K562 (cell line): Measurements from ENCODE around the gene NR3C1.

ENCODE experiments used
- ATF7 ChIP-seq: fragments of 450-650 bp; IDR thresholded peaks from 2 replicates; pipeline ENCODE4 v1.7.1; 2014; ENCODE audit warnings: mild to moderate bottlenecking, moderate library complexity
- CHD4 ChIP-seq: fragments of 200-600 bp; sonication (generic); IDR thresholded peaks from 3 replicates; pipeline ENCODE4 v1.6.1; 2012; ENCODE audit warnings: low read depth, mild to moderate bottlenecking, mixed read lengths, low read length, inconsistent platforms; ENCODE audit not compliant: insufficient read depth, insufficient replicate concordance, poor library complexity, severe bottlenecking
- HDGF ChIP-seq: fragments of 450-650 bp; IDR thresholded peaks from 2 replicates; pipeline ENCODE4 v1.6.1; 2016
- POLR2A ChIP-seq: fragments of 450-650 bp; conservative IDR thresholded peaks from 2 replicates; pipeline ENCODE4 v1.6.1; 2016
- ZBED1 ChIP-seq: IDR thresholded peaks from 2 replicates; pipeline ENCODE4 v1.6.1; 2014
- ZNF696 ChIP-seq: fragments of 250-450 bp; sonication (Bioruptor Pico); conservative IDR thresholded peaks from 2 replicates; pipeline ENCODE4 v1.4.0; 2020; ENCODE audit warnings: mild to moderate bottlenecking, moderate library complexity
- ZNF785 ChIP-seq: fragments of 250-450 bp; sonication (Bioruptor Pico); IDR thresholded peaks from 2 replicates; pipeline ENCODE4 v1.4.0; 2020; ENCODE audit warnings: mild to moderate bottlenecking
- ZZZ3 ChIP-seq: fragments of 450-650 bp; IDR thresholded peaks from 2 replicates; pipeline ENCODE4 v1.6.1; 2016; ENCODE audit warnings: antibody characterized with exemption, mild to moderate bottlenecking, moderate library complexity
- TF ChIP-seq, protein P1 (sequence below), 3 experiments: IDR thresholded peaks in 2 of 3; conservative IDR thresholded peaks in 1 of 3; 2 replicates each; pipeline ENCODE4 v1.5.1; 2011 to 2012; ENCODE audit warnings: low read length in 3 of 3, mild to moderate bottlenecking in 3 of 3, control low read depth in 2 of 3, improper control_type of control experiment in 1 of 3, inconsistent platforms in 1 of 3, low read depth in 1 of 3, mixed read lengths in 1 of 3, moderate library complexity in 1 of 3; ENCODE audit not compliant: insufficient read depth in 2 of 3

DNA sequence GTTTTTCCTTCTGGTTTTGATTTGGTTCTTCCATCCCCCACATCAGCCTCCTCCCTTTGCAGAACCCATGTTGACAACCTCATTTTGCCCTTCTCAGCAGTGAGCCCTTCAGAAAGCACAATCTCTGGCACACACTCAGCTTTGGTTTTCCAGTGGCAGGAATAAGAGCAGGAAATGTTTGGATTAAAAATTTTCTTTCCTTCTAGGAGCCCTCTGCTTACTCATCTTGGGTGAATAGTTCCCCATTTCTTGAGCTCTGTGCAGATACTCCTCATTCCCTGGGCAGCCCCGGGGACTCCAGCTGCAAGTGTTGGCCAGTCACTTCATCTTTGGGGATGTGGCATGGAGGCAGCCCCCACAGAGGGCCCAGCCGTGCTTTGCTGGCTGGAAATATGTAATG lies 170.5 kb downstream of the NR3C1 start:
- no peak for TF ChIP-seq POLR2A
- TF ChIP-seq, protein P1, sequence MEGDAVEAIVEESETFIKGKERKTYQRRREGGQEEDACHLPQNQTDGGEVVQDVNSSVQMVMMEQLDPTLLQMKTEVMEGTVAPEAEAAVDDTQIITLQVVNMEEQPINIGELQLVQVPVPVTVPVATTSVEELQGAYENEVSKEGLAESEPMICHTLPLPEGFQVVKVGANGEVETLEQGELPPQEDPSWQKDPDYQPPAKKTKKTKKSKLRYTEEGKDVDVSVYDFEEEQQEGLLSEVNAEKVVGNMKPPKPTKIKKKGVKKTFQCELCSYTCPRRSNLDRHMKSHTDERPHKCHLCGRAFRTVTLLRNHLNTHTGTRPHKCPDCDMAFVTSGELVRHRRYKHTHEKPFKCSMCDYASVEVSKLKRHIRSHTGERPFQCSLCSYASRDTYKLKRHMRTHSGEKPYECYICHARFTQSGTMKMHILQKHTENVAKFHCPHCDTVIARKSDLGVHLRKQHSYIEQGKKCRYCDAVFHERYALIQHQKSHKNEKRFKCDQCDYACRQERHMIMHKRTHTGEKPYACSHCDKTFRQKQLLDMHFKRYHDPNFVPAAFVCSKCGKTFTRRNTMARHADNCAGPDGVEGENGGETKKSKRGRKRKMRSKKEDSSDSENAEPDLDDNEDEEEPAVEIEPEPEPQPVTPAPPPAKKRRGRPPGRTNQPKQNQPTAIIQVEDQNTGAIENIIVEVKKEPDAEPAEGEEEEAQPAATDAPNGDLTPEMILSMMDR (IDR thresholded peaks at IDR 0.05 in 2 of 3, conservative IDR thresholded peaks at IDR 0.05 in 1 of 3; ENCODE audit: insufficient read depth in 2 of 3, low read depth in 1 of 3, low read length in 3 of 3): no peak
- TF ChIP-seq ATF7: no peak
- TF ChIP-seq HDGF: no peak
- no peak for TF ChIP-seq ZNF696 (CRISPR knock-in tag)
- no peak for TF ChIP-seq ZNF785 (CRISPR knock-in tag)
- no peak for TF ChIP-seq CHD4
- no peak for TF ChIP-seq ZBED1
- TF ChIP-seq ZZZ3: no peak
